ENCODE data around the gene CYP46A1.
"Not testable (repeated sequence)": the region's sequence is repeated elsewhere in the genome, so short reads cannot be mapped to it uniquely, and the experiment has no call there.

CYP46A1 gene

DNA sequence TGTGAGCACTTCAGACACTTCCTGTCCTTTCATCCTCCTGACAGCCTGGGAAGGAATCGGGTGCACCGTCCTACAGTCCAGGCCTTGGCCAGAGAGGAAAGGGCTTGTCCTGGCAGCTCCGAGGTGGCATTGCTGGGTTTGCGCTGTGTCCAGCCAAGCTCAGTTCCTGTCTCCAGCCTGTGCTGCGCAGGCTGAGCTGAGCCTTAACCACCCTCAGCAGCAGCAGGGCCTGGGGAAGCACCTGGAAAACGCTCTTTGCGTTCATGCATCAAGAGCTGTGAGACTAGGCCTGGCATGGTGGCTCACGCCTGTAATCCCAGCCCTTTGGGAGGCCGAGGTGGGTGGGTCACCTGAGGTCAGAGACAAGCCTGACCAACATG, 75.4 kb downstream of the CYP46A1 start:
- ATAC-seq (no peak), DNase-seq (no peak)
- Mint-ChIP-seq H3K27me3 (peaks cover 2% of the 10 kb centered on the region), H3K9me3 (no peaks in the 10 kb centered on the region), H3K4me1 (no peaks in the 10 kb centered on the region), H3K4me3 (no peak overlapping the region), H3K27ac (no peak overlapping the region), H3K36me3 (ENCODE audit: low read depth) (no peaks in the 10 kb centered on the region)

DNA sequence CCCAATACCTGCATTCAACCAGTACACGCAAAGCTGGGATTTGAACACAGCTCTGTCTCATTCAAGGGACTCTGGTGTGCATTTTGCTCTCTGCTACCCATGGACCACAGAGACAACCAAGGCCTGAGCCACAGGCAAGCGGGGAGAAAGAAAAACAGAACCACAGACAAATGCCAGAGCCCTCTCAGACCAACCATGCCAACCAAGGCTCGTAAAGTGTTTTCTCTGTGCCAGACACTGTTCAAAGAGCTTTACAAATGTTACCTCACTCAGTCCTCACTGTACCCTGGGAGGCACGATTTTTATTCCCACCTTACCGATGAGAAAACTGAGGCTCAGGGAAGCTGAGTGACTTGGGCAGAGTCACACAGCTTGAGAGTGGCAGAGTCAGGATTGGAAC, 76.7 kb downstream of the CYP46A1 start:
- no peaks in the 10 kb centered on the region for H3K9me3 Mint-ChIP-seq
- ATAC-seq, result no peak
- H3K4me1 Mint-ChIP-seq, result no peaks in the 10 kb centered on the region

DNA sequence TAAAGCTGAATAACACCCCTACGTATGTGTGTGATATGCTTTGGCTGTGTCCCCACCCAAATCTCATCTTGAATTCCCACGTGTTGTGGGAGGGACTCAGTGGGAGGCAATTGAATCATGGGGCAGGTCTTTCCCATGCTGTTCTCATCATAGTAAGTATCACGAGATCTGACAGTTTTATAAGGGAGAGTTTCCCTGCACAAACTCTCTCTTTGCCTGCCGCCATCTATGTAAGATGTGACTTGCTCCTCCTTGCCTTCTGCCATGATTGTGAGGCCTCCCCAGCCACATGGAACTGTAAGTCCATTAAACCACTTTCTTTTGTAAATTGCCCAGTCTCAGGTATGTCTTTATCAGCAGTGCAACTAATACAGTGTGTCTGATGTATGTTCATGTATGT, 78.8 kb downstream of the CYP46A1 start:
- ATAC-seq; H3K27me3 Mint-ChIP-seq; H3K4me1 Mint-ChIP-seq; H3K4me3 Mint-ChIP-seq; H3K36me3 Mint-ChIP-seq (ENCODE audit: low read depth); H3K9me3 Mint-ChIP-seq; H3K27ac Mint-ChIP-seq; DNase-seq: not testable (repeated sequence)

More for the DNA sequence above, 76.7 kb downstream of the CYP46A1 start:
- no peak for DNase-seq
- Mint-ChIP-seq H3K27ac (no peak overlapping the region), H3K27me3 (peaks cover 5% of the 10 kb centered on the region), H3K36me3 (ENCODE audit: low read depth) (no peaks in the 10 kb centered on the region), H3K4me3 (no peak overlapping the region)

DNA sequence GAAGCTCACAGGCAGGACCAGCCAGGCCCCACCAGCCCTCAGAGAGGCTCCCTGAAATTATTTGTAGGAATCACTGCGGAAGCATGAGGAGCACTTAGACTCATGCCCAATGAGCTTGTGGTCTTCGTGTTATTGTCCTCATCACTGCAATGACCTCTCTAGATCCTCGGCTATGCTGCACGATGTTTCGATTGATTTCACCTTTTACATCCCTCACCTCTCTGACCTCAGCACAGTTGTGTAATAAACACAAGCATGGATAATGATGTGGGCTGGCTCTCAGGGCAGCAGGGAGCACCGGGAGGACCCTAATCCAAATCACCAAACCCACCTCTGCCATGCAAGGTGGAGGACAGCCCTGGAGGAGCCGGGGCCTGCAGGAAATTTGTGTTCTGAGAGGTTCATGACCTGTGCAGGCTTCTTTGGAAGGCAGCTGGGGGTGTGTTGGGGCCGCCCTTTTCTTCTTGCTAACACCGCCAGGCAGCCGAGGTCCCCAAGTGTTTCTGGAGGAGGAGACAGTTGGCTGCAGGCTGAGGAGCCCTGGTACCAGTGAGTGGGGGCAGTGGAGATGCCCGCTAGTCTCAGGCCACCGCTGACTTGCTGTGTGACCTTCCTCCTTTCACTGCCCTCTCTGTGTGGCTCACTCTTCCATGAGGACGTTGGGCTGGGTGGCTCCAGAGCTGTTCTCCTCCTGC, 79.6 kb downstream of the CYP46A1 start:
- no peak overlapping the region for H3K4me3 Mint-ChIP-seq
- peaks cover 5% of the 10 kb centered on the region for H3K27me3 Mint-ChIP-seq
- no peak overlapping the region for H3K27ac Mint-ChIP-seq
- no peaks in the 10 kb centered on the region for H3K9me3 Mint-ChIP-seq
- DNase-seq, result no peak
- H3K4me1 Mint-ChIP-seq, result no peaks in the 10 kb centered on the region
- H3K36me3 Mint-ChIP-seq (ENCODE audit: low read depth), result no peaks in the 10 kb centered on the region
- ATAC-seq, result no peak

DNA sequence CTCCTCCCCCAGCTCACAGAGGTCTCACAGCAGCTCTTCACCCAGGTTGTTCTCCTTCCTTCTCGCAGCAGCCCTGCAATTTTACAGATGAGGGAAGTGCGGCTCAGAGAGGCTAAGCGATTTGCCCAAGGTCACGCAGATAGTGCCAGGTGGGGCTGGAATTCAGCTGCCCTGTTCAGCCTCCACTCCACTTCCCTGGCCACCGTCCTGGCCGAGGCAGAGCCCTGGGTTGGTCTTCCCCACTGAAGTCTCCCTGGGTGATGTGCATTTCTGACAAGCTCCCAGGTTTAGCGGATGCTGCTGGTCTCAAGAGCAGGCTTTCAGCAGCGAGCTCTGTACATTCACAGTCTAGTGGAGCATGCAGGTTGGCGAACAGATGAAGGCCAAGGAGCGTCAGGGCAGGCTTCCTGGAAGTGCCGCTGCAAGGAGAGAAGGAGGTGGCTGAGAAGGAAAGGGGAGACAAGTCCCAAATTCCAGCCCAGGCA, 80.2 kb downstream of the CYP46A1 start:
- H3K27ac Mint-ChIP-seq, result no peak overlapping the region
- H3K9me3 Mint-ChIP-seq, result no peaks in the 10 kb centered on the region
- no peaks in the 10 kb centered on the region for H3K36me3 Mint-ChIP-seq (ENCODE audit: low read depth)
- ATAC-seq, result no peak
- H3K27me3 Mint-ChIP-seq, result peaks cover 5% of the 10 kb centered on the region
- no peaks in the 10 kb centered on the region for H3K4me1 Mint-ChIP-seq
- no peak for DNase-seq
- no peak overlapping the region for H3K4me3 Mint-ChIP-seq

DNA sequence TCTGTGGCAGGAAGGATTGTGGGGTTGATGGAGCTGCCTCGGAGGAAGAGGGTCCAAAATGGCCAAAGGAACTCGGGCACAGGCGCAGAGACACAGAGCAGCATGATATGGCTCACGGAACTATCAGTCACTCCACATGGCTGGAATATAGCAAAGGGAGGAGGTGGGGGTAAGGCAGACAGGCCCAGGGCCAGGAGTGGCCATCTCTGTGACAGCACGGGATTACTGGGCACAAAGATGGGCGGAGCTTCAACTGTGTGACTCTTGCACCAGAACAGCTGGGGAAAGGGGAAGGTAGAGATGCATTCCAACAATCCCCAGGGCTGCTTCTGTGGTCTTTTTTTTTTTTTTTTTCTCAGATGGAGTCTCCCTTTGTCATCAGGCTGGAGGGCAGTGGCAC, 84.3 kb downstream of the CYP46A1 start:
- DNase-seq (no peak), ATAC-seq (no peak)
- H3K4me3 Mint-ChIP-seq, result no peak overlapping the region
- no peaks in the 10 kb centered on the region for H3K36me3 Mint-ChIP-seq (ENCODE audit: low read depth)
- peaks cover 8% of the 10 kb centered on the region for H3K27me3 Mint-ChIP-seq
- H3K9me3 Mint-ChIP-seq, result no peaks in the 10 kb centered on the region
- H3K4me1 Mint-ChIP-seq, result peaks cover 4% of the 10 kb centered on the region
- H3K27ac Mint-ChIP-seq, result no peak overlapping the region

DNA sequence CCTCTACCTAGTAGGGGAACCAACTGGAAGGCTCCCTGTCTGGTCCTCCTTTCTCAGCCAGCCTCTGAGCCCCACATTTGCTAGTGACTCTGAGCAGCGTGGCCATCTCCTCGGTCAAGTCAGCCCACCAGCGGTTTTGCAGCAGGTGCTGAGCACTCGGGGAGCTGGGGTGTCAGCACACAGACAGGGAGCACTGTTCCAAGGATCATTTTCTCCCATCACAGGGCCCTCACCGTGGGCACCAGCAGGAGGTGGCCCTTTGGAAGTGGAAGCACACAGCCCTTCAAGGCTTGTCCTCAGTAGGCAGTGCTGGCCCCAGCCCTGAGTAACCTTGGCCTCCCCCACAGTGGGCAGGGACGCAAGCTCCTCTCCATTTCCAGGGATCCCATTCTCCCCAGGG, 85.0 kb downstream of the CYP46A1 start:
- H3K36me3 Mint-ChIP-seq (ENCODE audit: low read depth), result no peaks in the 10 kb centered on the region
- no peak for DNase-seq
- peaks cover 4% of the 10 kb centered on the region for H3K4me1 Mint-ChIP-seq
- no peaks in the 10 kb centered on the region for H3K9me3 Mint-ChIP-seq
- no peak overlapping the region for H3K27ac Mint-ChIP-seq
- H3K27me3 Mint-ChIP-seq, result peaks cover 8% of the 10 kb centered on the region
- no peak overlapping the region for H3K4me3 Mint-ChIP-seq
- ATAC-seq, result no peak

DNA sequence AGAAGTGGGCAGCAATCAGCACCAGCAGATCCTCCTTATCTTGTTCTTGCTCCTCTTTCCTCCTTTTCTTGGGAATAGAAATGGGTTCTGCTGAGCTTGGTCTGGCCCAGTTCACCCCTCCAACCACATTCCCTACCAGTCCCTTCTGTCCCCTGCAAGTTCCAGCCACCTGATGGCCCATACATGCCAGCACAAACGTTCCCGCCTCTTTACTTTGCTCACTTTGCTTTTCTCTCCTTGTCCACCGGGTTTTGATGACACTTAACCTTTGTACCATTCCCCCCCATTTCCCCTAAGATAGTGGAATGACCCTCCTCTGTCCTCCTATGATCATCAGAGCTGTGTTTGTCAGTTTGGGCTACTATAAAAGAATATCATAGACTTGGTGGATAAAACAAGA, 85.7 kb downstream of the CYP46A1 start:
- Mint-ChIP-seq H3K9me3 (no peaks in the 10 kb centered on the region), H3K27me3 (peaks cover 13% of the 10 kb centered on the region), H3K4me1 (peaks cover 11% of the 10 kb centered on the region), H3K4me3 (no peak overlapping the region), H3K36me3 (ENCODE audit: low read depth) (no peaks in the 10 kb centered on the region), H3K27ac (no peak overlapping the region)
- ATAC-seq, result no peak
- DNase-seq, result no peak

DNA sequence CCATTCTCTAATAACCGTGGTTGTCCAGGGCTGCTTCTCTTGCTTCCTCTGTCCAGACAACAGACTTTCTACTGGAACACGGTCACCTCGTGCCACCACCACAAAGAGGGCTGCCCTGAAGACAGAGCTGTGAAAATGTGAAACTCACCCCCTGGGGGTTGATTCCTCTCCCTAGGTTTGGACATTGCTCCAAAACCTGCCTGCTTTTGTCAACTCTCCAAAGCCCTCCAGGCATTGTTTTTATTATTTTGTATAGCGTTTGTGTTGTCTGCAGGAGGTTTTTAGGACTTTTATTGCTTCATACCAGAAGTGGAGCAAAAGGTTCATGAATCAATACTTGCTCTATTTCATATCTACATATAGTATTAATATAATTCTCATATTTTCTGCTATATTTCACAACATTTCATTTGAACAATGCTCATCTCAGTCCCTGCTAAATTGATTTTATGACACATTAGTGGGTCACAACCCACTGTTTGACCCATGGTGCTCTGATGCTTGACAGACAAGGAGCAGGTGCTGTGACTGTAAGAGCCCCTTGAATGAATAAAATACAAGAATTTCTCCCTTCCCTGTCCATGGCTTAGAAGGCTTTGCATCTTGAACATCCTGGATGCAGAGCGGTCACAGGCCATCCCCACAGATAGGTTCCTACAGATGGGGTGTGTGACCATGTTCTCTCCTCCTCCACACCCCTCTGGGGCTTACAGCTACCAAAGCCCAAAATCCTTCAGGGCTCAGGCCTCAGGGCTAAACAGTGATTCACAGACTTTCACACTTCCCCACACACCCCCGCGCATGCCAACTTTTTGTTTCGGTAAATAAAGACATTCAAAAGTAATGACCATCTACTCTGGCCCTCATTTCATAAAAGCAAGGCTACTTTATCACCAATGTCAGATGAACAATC, 88.5 kb downstream of the CYP46A1 start:
- H3K36me3 Mint-ChIP-seq (ENCODE audit: low read depth), result no peaks in the 10 kb centered on the region
- H3K4me1 Mint-ChIP-seq, result peaks cover 20% of the 10 kb centered on the region
- ATAC-seq, result no peak
- H3K4me3 Mint-ChIP-seq, result no peak overlapping the region
- H3K27me3 Mint-ChIP-seq, result peaks cover 31% of the 10 kb centered on the region
- H3K27ac Mint-ChIP-seq, result no peak overlapping the region
- no peak for DNase-seq
- no peaks in the 10 kb centered on the region for H3K9me3 Mint-ChIP-seq

DNA sequence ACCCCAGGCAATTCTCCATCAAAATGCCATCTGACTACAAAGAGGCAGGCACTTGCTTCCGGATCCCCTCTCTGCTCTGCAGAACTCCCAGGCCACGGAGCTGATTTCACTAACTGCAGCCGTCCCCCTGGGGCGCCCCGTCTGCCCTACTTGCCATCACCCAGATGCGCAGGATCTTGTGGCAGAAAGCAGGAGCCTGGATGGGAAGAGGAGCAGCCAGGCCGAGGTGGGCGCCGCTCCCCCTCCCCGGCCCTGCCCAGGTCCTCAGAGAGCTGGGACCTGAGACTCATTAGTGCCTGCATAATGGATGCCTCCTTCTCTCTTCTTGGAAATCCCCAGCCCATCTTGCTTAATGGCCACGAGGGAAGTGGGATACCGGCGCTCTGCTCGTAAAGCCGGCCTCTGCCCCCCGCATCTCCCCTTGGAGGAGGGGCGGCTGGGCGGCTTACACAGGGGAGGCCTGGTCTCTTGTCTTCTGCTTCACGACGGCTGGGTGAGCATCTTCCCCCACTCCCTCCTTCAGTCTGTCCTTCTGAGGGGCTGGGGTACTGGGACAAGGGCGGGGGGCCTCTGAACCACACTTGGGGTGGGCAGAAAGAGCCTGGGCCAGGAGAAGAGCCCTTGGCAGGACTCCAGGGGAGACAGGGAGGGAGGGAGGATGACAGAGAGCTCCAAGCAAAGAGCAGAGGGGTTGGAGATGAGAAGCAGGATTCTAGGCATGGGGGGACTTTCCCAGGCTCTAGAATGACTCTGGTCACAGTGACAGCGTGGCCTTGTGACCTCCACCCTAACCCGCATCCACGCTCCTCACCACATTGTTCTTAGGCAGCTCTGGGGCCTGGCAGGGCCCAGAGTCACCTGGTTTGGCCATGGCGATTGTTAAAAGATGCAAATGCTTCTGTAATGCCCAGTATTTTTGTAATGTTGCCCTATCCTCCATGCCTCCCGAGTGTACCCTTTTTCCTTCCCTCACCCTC, 89.7 kb downstream of the CYP46A1 start:
- H3K4me1 Mint-ChIP-seq, result peaks cover 20% of the 10 kb centered on the region
- H3K9me3 Mint-ChIP-seq, result peaks cover 2% of the 10 kb centered on the region
- DNase-seq (no peak), ATAC-seq (peak; percentile 45)
- no peak overlapping the region for H3K27ac Mint-ChIP-seq
- H3K4me3 Mint-ChIP-seq, result peak overlapping the region; percentile 12
- no peaks in the 10 kb centered on the region for H3K36me3 Mint-ChIP-seq (ENCODE audit: low read depth)
- H3K27me3 Mint-ChIP-seq, result peaks cover 41% of the 10 kb centered on the region

DNA sequence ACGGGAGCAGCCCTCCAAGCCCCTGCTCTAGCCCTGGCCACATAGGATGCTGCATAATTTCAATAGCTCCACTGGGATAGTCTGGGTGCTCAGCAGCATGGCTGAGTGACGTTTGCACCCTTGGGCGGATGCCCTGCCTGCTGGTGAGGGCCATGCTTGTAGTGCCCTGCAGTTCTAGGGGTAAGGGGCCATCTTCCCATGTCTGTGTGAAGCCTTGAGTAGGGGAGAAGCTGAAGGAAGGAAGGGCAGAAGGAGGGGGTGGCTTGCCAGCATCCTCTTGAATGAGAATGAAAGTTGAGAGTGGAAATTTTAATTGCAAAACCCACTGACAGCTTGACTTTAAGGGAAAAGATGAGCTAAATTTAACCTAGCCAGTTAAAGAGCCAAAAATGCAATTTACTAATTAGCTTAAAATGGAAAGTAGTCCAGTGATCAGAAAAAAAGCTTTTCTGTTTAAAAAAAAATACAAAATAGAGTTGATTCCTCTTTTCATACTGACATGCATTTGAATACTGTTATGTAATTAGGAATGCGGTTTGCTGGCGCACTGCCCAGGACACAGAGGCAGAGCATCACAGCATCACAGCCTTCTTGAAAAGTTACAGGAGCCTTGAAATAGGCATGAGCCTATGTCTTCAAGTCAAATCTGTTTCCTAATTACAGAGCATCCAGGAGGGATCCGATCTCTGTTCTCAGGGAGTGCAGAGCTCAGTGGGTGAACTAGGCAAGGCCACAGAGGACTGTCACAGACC, 90.6 kb downstream of the CYP46A1 start:
- peaks cover 2% of the 10 kb centered on the region for H3K36me3 Mint-ChIP-seq (ENCODE audit: low read depth)
- ATAC-seq (peak; percentile 42), DNase-seq (no peak)
- H3K4me1 Mint-ChIP-seq, result peaks cover 20% of the 10 kb centered on the region
- peak overlapping the region; percentile 12 for H3K4me3 Mint-ChIP-seq
- H3K27me3 Mint-ChIP-seq, result peaks cover 49% of the 10 kb centered on the region
- peaks cover 11% of the 10 kb centered on the region for H3K9me3 Mint-ChIP-seq
- H3K27ac Mint-ChIP-seq, result peak overlapping the region; percentile 7

DNA sequence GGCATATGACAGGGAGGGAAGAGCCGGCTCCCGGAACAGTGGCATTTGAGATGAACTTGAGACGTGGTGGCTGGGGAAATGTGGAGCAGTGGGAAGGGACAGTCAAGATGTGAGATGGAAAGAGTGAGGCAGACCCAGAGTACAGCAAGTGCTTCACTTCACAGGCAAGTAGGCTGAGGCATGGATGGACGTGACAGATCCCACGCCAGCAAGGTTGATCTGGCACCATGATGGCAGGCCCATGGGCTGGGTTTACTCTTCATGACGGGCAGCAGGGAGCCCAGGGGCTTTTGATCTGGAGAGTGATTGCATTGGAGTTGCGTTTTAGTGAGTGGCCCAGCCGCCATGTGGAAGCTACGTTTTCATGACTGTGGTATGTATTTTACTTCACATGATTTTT, 91.3 kb downstream of the CYP46A1 start:
- no peak for DNase-seq
- no peak overlapping the region for H3K27ac Mint-ChIP-seq
- peaks cover 20% of the 10 kb centered on the region for H3K4me1 Mint-ChIP-seq
- no peak overlapping the region for H3K4me3 Mint-ChIP-seq
- peaks cover 11% of the 10 kb centered on the region for H3K9me3 Mint-ChIP-seq
- H3K27me3 Mint-ChIP-seq, result peaks cover 47% of the 10 kb centered on the region
- no peak for ATAC-seq
- peaks cover 2% of the 10 kb centered on the region for H3K36me3 Mint-ChIP-seq (ENCODE audit: low read depth)

All from activated naive CD8-positive, alpha-beta T cell treated with anti-CD3 and anti-CD28 coated beads, Interleukin-2, amount 50 U/mL, for 24 hours (primary cell).